SU-DHL-6 (cell line): Measurements from ENCODE around the gene APOL3.

Source experiments
- H2AFZ ChIP-seq: fragments of 200-600 bp; sonication (generic); 2 replicates; pipeline ENCODE4 v1.6.1; 2014; ENCODE audit warnings: low read depth, mild to moderate bottlenecking, moderate library complexity, mixed read lengths, antibody characterized with exemption, low read length; ENCODE audit not compliant: severe bottlenecking
- H3F3A ChIP-seq: fragments of 200-600 bp; shearing (Covaris generic); 2 replicates; pipeline ENCODE4 v1.6.0; 2016; ENCODE audit warnings: antibody characterized with exemption, mild to moderate bottlenecking; ENCODE audit not compliant: insufficient read depth
- H3K27ac ChIP-seq: fragments of 200-600 bp; sonication (generic); 2 replicates; pipeline ENCODE4 v1.5.1; 2016; ENCODE audit warnings: low read depth, mild to moderate bottlenecking, low read length, moderate library complexity, mixed read lengths
- H3K27me3 ChIP-seq: fragments of 200-600 bp; sonication (generic), shearing (Covaris generic); 2 replicates; pipeline ENCODE4 v1.6.0; 2014; ENCODE audit warnings: mild to moderate bottlenecking, low read length
- H3K36me3 ChIP-seq: fragments of 200-600 bp; sonication (generic); 2 replicates; pipeline ENCODE4 v1.6.1; 2014; ENCODE audit warnings: mild to moderate bottlenecking, low read length, mixed read lengths
- H3K4me2 ChIP-seq: fragments of 300-600, 200-600 bp; shearing (Covaris generic), sonication (generic); 2 replicates; pipeline ENCODE4 v1.6.0; 2014; ENCODE audit warnings: low read length, low read depth, mild to moderate bottlenecking; ENCODE audit not compliant: poor library complexity, severe bottlenecking
- H3K4me3 ChIP-seq: fragments of 200-600 bp; sonication (generic); 2 replicates; pipeline ENCODE4 v1.5.1; 2014; ENCODE audit warnings: antibody characterized with exemption, low read length, mild to moderate bottlenecking, mixed read lengths; ENCODE audit not compliant: insufficient read depth, poor library complexity, severe bottlenecking
- H3K79me2 ChIP-seq: fragments of 200-600 bp; sonication (generic); 2 replicates; pipeline ENCODE4 v1.6.1; 2014; ENCODE audit warnings: mild to moderate bottlenecking, low read length, moderate library complexity; ENCODE audit not compliant: insufficient read depth
- H3K9ac ChIP-seq: fragments of 200-600 bp; sonication (generic); 2 replicates; pipeline ENCODE4 v1.7.0; 2014; ENCODE audit warnings: mild to moderate bottlenecking, low read length
- H3K9me2 ChIP-seq: fragments of 200-600 bp; sonication (generic); replicated peaks from 2 replicates; pipeline ENCODE4 v1.6.1; 2014; ENCODE audit warnings: low read length; ENCODE audit not compliant: insufficient read depth
- H3K9me3 ChIP-seq: fragments of 200-600 bp; sonication (generic); 2 replicates; pipeline ENCODE4 v1.6.1; 2014; ENCODE audit warnings: low read length, mixed read lengths; ENCODE audit not compliant: insufficient read depth
- H4K20me1 ChIP-seq: fragments of 200-600 bp; sonication (generic); 2 replicates; pipeline ENCODE4 v1.6.1; 2014; ENCODE audit warnings: low read depth, mild to moderate bottlenecking, antibody characterized with exemption, low read length, moderate library complexity, mixed read lengths
- EZH2phosphoT487 ChIP-seq: fragments of 200-600 bp; sonication (generic), shearing (Covaris generic); conservative IDR thresholded peaks from 2 replicates; pipeline ENCODE4 v1.6.1; 2018; ENCODE audit warnings: mild to moderate bottlenecking, antibody characterized with exemption, low read length, moderate library complexity, mixed read lengths
- TF ChIP-seq, protein P1 (sequence below): fragments of 200-600 bp; sonication (generic); IDR thresholded peaks from one replicate; pipeline ENCODE4 v1.5.1; 2017; ENCODE audit warnings: antibody characterized with exemption, mild to moderate bottlenecking, low read length, moderate library complexity; ENCODE audit not compliant: insufficient read depth, poor library complexity, severe bottlenecking

The APOL3 gene

GRCh38 chr22:36194385-36194784 lies 33.8 kb upstream of the APOL3 start:
- H4K20me1 ChIP-seq = no peaks in the 10 kb centered on the region
- H3K4me2 ChIP-seq = no peak overlapping the region
- TF ChIP-seq EZH2phosphoT487 = no peak
- TF ChIP-seq, protein P1, sequence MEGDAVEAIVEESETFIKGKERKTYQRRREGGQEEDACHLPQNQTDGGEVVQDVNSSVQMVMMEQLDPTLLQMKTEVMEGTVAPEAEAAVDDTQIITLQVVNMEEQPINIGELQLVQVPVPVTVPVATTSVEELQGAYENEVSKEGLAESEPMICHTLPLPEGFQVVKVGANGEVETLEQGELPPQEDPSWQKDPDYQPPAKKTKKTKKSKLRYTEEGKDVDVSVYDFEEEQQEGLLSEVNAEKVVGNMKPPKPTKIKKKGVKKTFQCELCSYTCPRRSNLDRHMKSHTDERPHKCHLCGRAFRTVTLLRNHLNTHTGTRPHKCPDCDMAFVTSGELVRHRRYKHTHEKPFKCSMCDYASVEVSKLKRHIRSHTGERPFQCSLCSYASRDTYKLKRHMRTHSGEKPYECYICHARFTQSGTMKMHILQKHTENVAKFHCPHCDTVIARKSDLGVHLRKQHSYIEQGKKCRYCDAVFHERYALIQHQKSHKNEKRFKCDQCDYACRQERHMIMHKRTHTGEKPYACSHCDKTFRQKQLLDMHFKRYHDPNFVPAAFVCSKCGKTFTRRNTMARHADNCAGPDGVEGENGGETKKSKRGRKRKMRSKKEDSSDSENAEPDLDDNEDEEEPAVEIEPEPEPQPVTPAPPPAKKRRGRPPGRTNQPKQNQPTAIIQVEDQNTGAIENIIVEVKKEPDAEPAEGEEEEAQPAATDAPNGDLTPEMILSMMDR = no peak
- H3K27me3 ChIP-seq = no peaks in the 10 kb centered on the region
- no peaks in the 10 kb centered on the region for H3K36me3 ChIP-seq
- no peak overlapping the region for H3K4me3 ChIP-seq
- no peaks in the 10 kb centered on the region for H3F3A ChIP-seq
- no peak overlapping the region for H2AFZ ChIP-seq
- H3K27ac ChIP-seq = no peak overlapping the region
- H3K79me2 ChIP-seq = no peaks in the 10 kb centered on the region
- no peaks in the 10 kb centered on the region for H3K9me2 ChIP-seq
- no peak overlapping the region for H3K9ac ChIP-seq
- H3K9me3 ChIP-seq = no peaks in the 10 kb centered on the region

GRCh38 chr22:36193577-36193976 lies 33.0 kb upstream of the APOL3 start:
- Histone ChIP-seq H3K27me3 (no peaks in the 10 kb centered on the region), H3K4me2 (no peak overlapping the region), H3F3A (no peaks in the 10 kb centered on the region), H4K20me1 (no peaks in the 10 kb centered on the region), H2AFZ (no peak overlapping the region), H3K9me3 (no peaks in the 10 kb centered on the region), H3K27ac (no peak overlapping the region), H3K9me2 (no peaks in the 10 kb centered on the region), H3K9ac (no peak overlapping the region), H3K4me3 (no peak overlapping the region), H3K36me3 (no peaks in the 10 kb centered on the region), H3K79me2 (no peaks in the 10 kb centered on the region)
- TF ChIP-seq, protein P1 = no peak
- TF ChIP-seq EZH2phosphoT487 = no peak

DNA sequence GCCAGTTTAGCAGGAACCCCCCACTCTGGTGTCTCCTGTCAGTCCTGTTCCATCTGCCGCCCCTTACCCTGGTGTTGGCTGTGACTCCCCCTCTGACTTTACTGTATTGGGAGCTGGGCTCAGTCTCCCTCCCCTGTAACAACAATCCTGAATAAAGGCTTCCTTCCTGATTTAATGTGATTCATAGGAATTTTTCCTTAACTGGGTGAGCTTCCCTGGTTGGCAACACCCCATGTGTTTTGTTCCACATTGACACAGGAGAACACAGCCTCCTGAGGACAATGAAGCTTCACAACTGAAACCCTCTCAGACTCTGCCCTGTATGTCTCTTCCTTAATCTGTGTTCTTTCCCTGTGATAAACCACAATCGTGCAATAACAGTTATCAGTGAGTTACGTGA lies 32.6 kb upstream of the APOL3 start:
- Histone ChIP-seq H3K27ac (no peak overlapping the region), H3K79me2 (no peaks in the 10 kb centered on the region), H3K4me3 (no peak overlapping the region)

More for the DNA sequence above, 32.6 kb upstream of the APOL3 start:
- Histone ChIP-seq H3K36me3 (no peaks in the 10 kb centered on the region), H3F3A (no peaks in the 10 kb centered on the region), H3K9me3 (no peaks in the 10 kb centered on the region), H3K4me2 (no peak overlapping the region), H3K9ac (no peak overlapping the region), H4K20me1 (no peaks in the 10 kb centered on the region), H3K27me3 (no peaks in the 10 kb centered on the region), H3K9me2 (no peaks in the 10 kb centered on the region), H2AFZ (no peak overlapping the region)
- TF ChIP-seq EZH2phosphoT487 = no peak
- TF ChIP-seq, protein P1 = no peak
